HepG2 (cell line): ENCODE data around the gene TRIO.

Experiments used
- KDM6A ChIP-seq: IDR thresholded peaks from 2 replicates; pipeline ENCODE4 v1.6.1; 2016; ENCODE audit warnings: low read depth
- MAFG ChIP-seq: sonication (generic); formaldehyde crosslinking; IDR thresholded peaks from 2 replicates; pipeline ENCODE4 v1.5.1; 2020; ENCODE audit warnings: mild to moderate bottlenecking, missing genetic modification reagents
- MTF1 ChIP-seq: sonication (generic); formaldehyde crosslinking; IDR thresholded peaks from 2 replicates; pipeline ENCODE4 v1.5.0; 2020; ENCODE audit warnings: missing genetic modification reagents
- NR2C2 ChIP-seq: sonication (generic); formaldehyde crosslinking; IDR thresholded peaks from 2 replicates; pipeline ENCODE4 v1.4.0; 2020; ENCODE audit warnings: missing genetic modification reagents, mild to moderate bottlenecking, moderate library complexity, borderline replicate concordance
- PPARG ChIP-seq: conservative IDR thresholded peaks from 2 replicates; pipeline ENCODE4 v1.6.1; 2016; ENCODE audit warnings: missing biosample characterization, missing genetic modification reagents
- RFX1 ChIP-seq: fragments of 450-650 bp; IDR thresholded peaks from 2 replicates; pipeline ENCODE4 v1.6.1; 2017
- SETDB1 ChIP-seq: sonication (generic); formaldehyde crosslinking; IDR thresholded peaks from 2 replicates; pipeline ENCODE4 v1.5.1; 2020; ENCODE audit warnings: missing genetic modification reagents, mild to moderate bottlenecking, borderline replicate concordance
- TF ChIP-seq, protein P1 (sequence below): sonication (generic); formaldehyde crosslinking; IDR thresholded peaks from 2 replicates; pipeline ENCODE4 v1.5.0; 2020; ENCODE audit warnings: mild to moderate bottlenecking, missing genetic modification reagents, moderate library complexity
- TF ChIP-seq, protein P2 (sequence below): sonication (generic); formaldehyde crosslinking; IDR thresholded peaks from 2 replicates; pipeline ENCODE4 v1.5.1; 2020; ENCODE audit warnings: mild to moderate bottlenecking, missing genetic modification reagents, moderate library complexity
- TF ChIP-seq, protein P3 (sequence below): sonication (generic); formaldehyde crosslinking; IDR thresholded peaks from 2 replicates; pipeline ENCODE4 v1.4.0; 2020; ENCODE audit warnings: missing genetic modification reagents, mild to moderate bottlenecking, borderline replicate concordance

DNA sequence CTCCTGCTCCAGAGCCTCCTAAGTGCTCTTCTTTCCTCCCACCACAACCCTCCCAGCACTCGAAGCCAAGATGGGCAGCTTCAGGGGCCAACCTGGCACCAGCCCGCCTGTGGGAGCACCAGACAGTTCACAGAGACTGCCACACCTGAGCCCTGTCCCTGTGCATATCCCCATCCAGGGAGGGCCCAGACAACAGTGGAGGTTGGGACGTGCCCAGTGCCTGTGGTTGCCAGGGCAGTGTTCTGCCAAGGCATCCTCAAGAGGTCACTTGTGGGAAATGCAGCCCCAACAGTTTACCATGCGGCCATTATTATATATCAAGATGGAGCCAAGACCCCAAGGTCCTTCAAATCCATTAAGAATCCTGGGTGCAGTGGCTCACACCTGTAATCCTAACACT, 23.0 kb upstream of the TRIO start:
- TF ChIP-seq, protein P1, sequence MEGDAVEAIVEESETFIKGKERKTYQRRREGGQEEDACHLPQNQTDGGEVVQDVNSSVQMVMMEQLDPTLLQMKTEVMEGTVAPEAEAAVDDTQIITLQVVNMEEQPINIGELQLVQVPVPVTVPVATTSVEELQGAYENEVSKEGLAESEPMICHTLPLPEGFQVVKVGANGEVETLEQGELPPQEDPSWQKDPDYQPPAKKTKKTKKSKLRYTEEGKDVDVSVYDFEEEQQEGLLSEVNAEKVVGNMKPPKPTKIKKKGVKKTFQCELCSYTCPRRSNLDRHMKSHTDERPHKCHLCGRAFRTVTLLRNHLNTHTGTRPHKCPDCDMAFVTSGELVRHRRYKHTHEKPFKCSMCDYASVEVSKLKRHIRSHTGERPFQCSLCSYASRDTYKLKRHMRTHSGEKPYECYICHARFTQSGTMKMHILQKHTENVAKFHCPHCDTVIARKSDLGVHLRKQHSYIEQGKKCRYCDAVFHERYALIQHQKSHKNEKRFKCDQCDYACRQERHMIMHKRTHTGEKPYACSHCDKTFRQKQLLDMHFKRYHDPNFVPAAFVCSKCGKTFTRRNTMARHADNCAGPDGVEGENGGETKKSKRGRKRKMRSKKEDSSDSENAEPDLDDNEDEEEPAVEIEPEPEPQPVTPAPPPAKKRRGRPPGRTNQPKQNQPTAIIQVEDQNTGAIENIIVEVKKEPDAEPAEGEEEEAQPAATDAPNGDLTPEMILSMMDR = no peak
- TF ChIP-seq, protein P2, sequence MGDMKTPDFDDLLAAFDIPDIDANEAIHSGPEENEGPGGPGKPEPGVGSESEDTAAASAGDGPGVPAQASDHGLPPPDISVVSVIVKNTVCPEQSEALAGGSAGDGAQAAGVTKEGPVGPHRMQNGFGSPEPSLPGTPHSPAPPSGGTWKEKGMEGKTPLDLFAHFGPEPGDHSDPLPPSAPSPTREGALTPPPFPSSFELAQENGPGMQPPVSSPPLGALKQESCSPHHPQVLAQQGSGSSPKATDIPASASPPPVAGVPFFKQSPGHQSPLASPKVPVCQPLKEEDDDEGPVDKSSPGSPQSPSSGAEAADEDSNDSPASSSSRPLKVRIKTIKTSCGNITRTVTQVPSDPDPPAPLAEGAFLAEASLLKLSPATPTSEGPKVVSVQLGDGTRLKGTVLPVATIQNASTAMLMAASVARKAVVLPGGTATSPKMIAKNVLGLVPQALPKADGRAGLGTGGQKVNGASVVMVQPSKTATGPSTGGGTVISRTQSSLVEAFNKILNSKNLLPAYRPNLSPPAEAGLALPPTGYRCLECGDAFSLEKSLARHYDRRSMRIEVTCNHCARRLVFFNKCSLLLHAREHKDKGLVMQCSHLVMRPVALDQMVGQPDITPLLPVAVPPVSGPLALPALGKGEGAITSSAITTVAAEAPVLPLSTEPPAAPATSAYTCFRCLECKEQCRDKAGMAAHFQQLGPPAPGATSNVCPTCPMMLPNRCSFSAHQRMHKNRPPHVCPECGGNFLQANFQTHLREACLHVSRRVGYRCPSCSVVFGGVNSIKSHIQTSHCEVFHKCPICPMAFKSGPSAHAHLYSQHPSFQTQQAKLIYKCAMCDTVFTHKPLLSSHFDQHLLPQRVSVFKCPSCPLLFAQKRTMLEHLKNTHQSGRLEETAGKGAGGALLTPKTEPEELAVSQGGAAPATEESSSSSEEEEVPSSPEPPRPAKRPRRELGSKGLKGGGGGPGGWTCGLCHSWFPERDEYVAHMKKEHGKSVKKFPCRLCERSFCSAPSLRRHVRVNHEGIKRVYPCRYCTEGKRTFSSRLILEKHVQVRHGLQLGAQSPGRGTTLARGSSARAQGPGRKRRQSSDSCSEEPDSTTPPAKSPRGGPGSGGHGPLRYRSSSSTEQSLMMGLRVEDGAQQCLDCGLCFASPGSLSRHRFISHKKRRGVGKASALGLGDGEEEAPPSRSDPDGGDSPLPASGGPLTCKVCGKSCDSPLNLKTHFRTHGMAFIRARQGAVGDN (CRISPR knock-in tag) = no peak
- TF ChIP-seq RFX1 (no peak), KDM6A (CRISPR knock-in tag) (no peak), MAFG (no peak), MTF1 (CRISPR knock-in tag) (no peak), SETDB1 (CRISPR knock-in tag) (no peak), PPARG (no peak), NR2C2 (CRISPR knock-in tag) (no peak)
- TF ChIP-seq, protein P3, sequence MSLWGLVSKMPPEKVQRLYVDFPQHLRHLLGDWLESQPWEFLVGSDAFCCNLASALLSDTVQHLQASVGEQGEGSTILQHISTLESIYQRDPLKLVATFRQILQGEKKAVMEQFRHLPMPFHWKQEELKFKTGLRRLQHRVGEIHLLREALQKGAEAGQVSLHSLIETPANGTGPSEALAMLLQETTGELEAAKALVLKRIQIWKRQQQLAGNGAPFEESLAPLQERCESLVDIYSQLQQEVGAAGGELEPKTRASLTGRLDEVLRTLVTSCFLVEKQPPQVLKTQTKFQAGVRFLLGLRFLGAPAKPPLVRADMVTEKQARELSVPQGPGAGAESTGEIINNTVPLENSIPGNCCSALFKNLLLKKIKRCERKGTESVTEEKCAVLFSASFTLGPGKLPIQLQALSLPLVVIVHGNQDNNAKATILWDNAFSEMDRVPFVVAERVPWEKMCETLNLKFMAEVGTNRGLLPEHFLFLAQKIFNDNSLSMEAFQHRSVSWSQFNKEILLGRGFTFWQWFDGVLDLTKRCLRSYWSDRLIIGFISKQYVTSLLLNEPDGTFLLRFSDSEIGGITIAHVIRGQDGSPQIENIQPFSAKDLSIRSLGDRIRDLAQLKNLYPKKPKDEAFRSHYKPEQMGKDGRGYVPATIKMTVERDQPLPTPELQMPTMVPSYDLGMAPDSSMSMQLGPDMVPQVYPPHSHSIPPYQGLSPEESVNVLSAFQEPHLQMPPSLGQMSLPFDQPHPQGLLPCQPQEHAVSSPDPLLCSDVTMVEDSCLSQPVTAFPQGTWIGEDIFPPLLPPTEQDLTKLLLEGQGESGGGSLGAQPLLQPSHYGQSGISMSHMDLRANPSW (CRISPR knock-in tag) = no peak
